Neural crest cell (in vitro differentiated cells): ENCODE measurements around the gene CCDC112. TPM values are rescaled to one million over a fixed set of nuclear protein-coding genes. Genes with fewer than 3 reads are reported as not detected.
A peak's percentile ranks its signal among the peaks of the same experiment; 100 is the strongest.

Source experiments
- DNase-seq: peaks from one replicate; pipeline ENCODE4 v3.0.0; 2021; ENCODE audit warnings: low read depth, mixed read lengths, low spot score
- H3K27ac Mint-ChIP-seq: one replicate; pipeline ENCODE4 v1.8.0; 2021; ENCODE audit warnings: mild to moderate bottlenecking, mixed read lengths; ENCODE audit not compliant: unreplicated experiment
- H3K27me3 Mint-ChIP-seq: 2 replicates; pipeline ENCODE4 v1.8.0; 2021; ENCODE audit warnings: low read depth, mild to moderate bottlenecking, mixed read lengths
- H3K36me3 Mint-ChIP-seq: 2 replicates; pipeline ENCODE4 v1.8.0; 2021; ENCODE audit warnings: low read depth, mild to moderate bottlenecking, mixed read lengths
- H3K4me1 Mint-ChIP-seq: 2 replicates; pipeline ENCODE4 v1.8.0; 2021; ENCODE audit warnings: mixed read lengths
- H3K4me3 Mint-ChIP-seq: one replicate; pipeline ENCODE4 v1.8.0; 2021; ENCODE audit warnings: mild to moderate bottlenecking, mixed read lengths
- H3K9me3 Mint-ChIP-seq: 2 replicates; pipeline ENCODE4 v1.8.0; 2021; ENCODE audit warnings: mixed read lengths
- total RNA-seq: library from RNA; stranded (reverse); gene quantifications from 2 replicates; pipeline ENCODE4 v1.2.1, GENCODE V29; 2021
- TF ChIP-seq, protein P1 (sequence below): fragments of 200-600 bp; sonication (generic); conservative IDR thresholded peaks from 2 replicates; pipeline ENCODE4 v1.5.0; 2021; ENCODE audit warnings: antibody characterized with exemption, mild to moderate bottlenecking

CCDC112 gene
- total RNA-seq, 1 donor from 2014 or later = 11.0 TPM

DNA sequence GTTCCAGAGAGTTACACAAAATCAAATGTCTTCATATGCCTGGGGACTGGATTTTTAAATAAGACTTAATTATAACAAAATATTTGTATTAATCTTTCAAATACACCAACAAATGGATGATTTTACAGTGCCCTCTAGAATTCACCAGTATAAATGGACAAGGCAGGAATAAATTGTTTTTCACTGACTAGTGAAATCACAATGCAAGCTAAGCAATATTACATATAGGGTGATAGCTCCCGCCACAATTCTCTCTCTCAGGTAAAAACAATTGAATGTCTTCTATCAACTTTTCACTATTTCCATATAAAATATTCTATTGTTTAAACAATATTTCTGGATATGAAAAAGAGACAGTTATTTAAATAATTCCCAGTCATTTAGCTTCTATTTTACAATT is 8.0 kb upstream of the CCDC112 start:
- no peaks in the 10 kb centered on the region for H3K9me3 Mint-ChIP-seq
- no peak overlapping the region for H3K4me3 Mint-ChIP-seq
- TF ChIP-seq, protein P1, sequence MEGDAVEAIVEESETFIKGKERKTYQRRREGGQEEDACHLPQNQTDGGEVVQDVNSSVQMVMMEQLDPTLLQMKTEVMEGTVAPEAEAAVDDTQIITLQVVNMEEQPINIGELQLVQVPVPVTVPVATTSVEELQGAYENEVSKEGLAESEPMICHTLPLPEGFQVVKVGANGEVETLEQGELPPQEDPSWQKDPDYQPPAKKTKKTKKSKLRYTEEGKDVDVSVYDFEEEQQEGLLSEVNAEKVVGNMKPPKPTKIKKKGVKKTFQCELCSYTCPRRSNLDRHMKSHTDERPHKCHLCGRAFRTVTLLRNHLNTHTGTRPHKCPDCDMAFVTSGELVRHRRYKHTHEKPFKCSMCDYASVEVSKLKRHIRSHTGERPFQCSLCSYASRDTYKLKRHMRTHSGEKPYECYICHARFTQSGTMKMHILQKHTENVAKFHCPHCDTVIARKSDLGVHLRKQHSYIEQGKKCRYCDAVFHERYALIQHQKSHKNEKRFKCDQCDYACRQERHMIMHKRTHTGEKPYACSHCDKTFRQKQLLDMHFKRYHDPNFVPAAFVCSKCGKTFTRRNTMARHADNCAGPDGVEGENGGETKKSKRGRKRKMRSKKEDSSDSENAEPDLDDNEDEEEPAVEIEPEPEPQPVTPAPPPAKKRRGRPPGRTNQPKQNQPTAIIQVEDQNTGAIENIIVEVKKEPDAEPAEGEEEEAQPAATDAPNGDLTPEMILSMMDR = no peak
- peaks cover 23% of the 10 kb centered on the region for H3K27me3 Mint-ChIP-seq
- H3K4me1 Mint-ChIP-seq = no peaks in the 10 kb centered on the region
- H3K36me3 Mint-ChIP-seq = no peaks in the 10 kb centered on the region
- no peak overlapping the region for H3K27ac Mint-ChIP-seq
- no peak for DNase-seq

DNA sequence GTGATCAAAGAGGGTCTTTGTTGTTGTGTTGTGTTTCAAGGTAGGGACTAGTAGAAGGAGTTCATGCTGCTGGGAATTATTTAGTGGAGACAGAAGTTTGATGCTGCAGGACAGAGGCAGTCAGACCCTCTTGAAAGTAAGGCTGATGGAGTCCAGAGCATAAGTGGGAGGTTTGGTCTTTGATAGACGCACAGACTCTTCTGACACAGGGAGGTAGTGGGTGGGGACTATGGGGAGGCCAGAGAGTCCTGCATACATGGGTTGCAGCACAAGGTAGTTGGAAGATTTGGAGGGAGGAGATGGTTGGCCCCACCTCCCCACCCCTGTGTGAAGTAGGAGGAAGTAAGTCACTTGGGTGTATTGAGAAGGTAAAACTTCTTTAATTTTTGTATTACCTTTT is 2.4 kb upstream of the CCDC112 start:
- peaks cover 17% of the 10 kb centered on the region for H3K4me1 Mint-ChIP-seq
- H3K9me3 Mint-ChIP-seq = peaks cover 4% of the 10 kb centered on the region
- no peaks in the 10 kb centered on the region for H3K36me3 Mint-ChIP-seq
- TF ChIP-seq, protein P1 = no peak
- peaks cover 17% of the 10 kb centered on the region for H3K27me3 Mint-ChIP-seq
- H3K4me3 Mint-ChIP-seq = peak overlapping the region; percentile 7
- H3K27ac Mint-ChIP-seq = no peak overlapping the region
- DNase-seq = no peak

DNA sequence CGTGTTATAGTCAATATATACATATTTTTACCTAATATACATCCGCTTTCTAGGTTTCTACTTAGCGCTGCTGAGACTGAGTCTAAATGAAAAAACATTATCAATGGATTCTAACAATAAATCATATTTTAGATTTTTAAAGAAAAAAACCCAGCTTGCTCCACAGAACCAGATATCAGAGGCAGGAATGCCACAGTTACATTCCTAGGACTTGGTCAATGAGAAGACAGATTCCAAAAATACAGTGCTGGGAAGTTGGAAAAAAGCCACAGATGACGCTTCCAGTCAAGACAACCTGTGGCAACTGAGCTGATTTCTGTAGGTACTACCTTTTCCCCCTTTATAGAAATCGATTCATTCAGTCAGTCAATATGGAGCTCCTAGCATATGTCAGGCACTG is 577 bp upstream of the CCDC112 start:
- peaks cover 17% of the 10 kb centered on the region for H3K4me1 Mint-ChIP-seq
- peaks cover 12% of the 10 kb centered on the region for H3K9me3 Mint-ChIP-seq
- TF ChIP-seq, protein P1 = no peak
- H3K4me3 Mint-ChIP-seq = peak overlapping the region; percentile 77
- DNase-seq = no peak
- H3K27ac Mint-ChIP-seq = no peak overlapping the region
- peaks cover 13% of the 10 kb centered on the region for H3K36me3 Mint-ChIP-seq
- H3K27me3 Mint-ChIP-seq = peaks cover 17% of the 10 kb centered on the region

DNA sequence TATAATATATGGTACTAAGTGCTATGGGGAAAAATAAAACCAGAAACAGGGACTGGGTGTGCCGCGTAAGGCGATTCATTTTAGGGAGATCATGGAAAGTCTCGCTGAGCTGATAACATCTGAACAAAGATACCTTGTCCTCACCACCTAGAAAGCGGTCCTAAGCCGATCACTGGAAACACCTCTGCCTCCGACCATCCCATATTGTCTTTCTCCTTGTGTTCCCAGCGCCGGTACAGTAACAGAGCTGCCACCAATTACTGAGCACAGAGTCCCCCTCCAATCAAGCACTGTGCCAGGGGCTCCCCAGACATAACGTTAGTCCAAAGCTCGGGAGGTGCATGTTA is 704 bp downstream of the CCDC112 start:
- Mint-ChIP-seq H3K4me3 (peak overlapping the region; percentile 97), H3K36me3 (peaks cover 16% of the 10 kb centered on the region), H3K27ac (peak overlapping the region; percentile 87), H3K4me1 (peaks cover 17% of the 10 kb centered on the region), H3K9me3 (peaks cover 14% of the 10 kb centered on the region), H3K27me3 (peaks cover 12% of the 10 kb centered on the region)
- TF ChIP-seq, protein P1 = no peak
- no peak for DNase-seq

DNA sequence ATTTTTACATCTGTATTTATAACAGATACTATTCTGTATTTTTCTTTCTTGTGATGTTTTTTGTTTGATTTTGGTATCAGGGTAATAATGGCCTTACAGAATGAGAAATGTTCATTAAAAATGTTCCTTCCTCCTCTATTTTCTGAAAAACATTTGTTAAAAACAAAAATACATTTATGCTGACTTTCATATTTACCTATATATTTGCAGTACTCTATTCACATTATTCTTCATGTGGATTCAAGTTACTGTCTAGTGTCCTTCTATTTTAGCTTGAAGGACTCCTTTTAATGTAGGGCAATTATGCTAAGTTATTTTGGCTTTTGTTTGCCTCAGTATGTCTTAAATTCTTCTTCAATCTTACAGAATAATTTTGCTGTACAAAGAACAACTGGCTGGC is 5.1 kb downstream of the CCDC112 start:
- Mint-ChIP-seq H3K4me3 (no peak overlapping the region), H3K27ac (no peak overlapping the region), H3K4me1 (peaks cover 17% of the 10 kb centered on the region), H3K36me3 (peaks cover 22% of the 10 kb centered on the region), H3K9me3 (peaks cover 10% of the 10 kb centered on the region), H3K27me3 (peaks cover 2% of the 10 kb centered on the region)
- no peak for DNase-seq
- TF ChIP-seq, protein P1 = no peak

DNA sequence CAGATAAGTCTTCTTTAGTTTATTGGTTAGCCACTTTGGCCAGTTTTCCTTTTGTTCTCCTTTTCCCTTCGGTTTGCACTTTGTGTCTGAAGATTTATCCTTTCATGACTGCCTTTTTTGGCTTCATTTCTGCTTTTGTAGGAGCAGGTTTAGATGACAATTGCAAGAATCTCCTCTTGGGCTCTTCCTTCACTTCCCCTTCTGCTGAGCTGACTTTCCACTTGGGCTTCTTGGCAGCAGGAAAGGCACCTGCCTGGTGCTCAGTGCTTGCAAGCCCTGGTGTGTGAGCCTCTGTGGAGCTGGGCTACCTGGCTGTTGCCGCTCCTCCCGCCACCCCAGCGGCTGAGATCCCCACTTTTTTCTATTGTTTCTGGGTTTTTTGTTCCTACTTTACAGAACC is 7.3 kb downstream of the CCDC112 start:
- Mint-ChIP-seq H3K9me3 (peaks cover 12% of the 10 kb centered on the region), H3K4me1 (peaks cover 9% of the 10 kb centered on the region), H3K36me3 (peaks cover 22% of the 10 kb centered on the region), H3K27me3 (no peaks in the 10 kb centered on the region), H3K4me3 (no peak overlapping the region), H3K27ac (no peak overlapping the region)
- TF ChIP-seq, protein P1 = no peak
- no peak for DNase-seq
